Stomach (tissue), 4 donors: Measurements from ENCODE around the gene ARID1B.

Source experiments
- CTCF ChIP-seq, 7 experiments: fragments of 450-650 bp in 4 of 7; fragments of 200-600 bp in 3 of 7; sonication (generic) in 3 of 7; IDR thresholded peaks; one replicate each; pipeline ENCODE4 v1.5.1; 2016 to 2019; ENCODE audit warnings: antibody characterized with exemption in 7 of 7, control low read depth in 2 of 7, mild to moderate bottlenecking in 1 of 7
- POLR2AphosphoS5 ChIP-seq, 3 donors: sonication (generic); formaldehyde crosslinking; IDR thresholded peaks; one replicate each; pipeline ENCODE4 v1.6.1; 2016; ENCODE audit warnings: antibody characterized with exemption in 3 of 3

GRCh38 chr6:156864557-156864956, 87.4 kb downstream of the ARID1B start:
- TF ChIP-seq CTCF (IDR thresholded peaks at IDR 0.05) (no peak), POLR2AphosphoS5 (IDR thresholded peaks at IDR 0.05) (no peak)
